AG04449 (cell line): ENCODE data around the gene MMS22L.

Experiments
- CTCF ChIA-PET: fragments of 350-600 bp; formaldehyde crosslinking; extraction: SDS; loops from one replicate; lab custom pipeline; 2021; ENCODE audit warnings: antibody characterized with exemption; lab: Yijun Ruan, JAX
- POLR2A ChIA-PET: fragments of 400-600, 350-600 bp; formaldehyde crosslinking; extraction: SDS; loops from one replicate; lab custom pipeline; 2020; ENCODE audit warnings: antibody characterized with exemption, inconsistent platforms; lab: Yijun Ruan, JAX
- DNase-seq: peaks from one replicate; pipeline ENCODE4 v3.0.0-alpha.2; 2010; ENCODE audit warnings: low read depth, low spot score
- H3K4me3 ChIP-seq: 2 replicates; pipeline ENCODE4 v1.5.1; 2011; ENCODE audit warnings: low read depth, mild to moderate bottlenecking, control low read depth, low read length
- CTCF ChIP-seq: IDR thresholded peaks from one replicate; pipeline ENCODE4 v1.5.1; 2011; ENCODE audit warnings: mild to moderate bottlenecking, moderate library complexity, low read length, control low read depth, inconsistent platforms; ENCODE audit not compliant: insufficient read depth; ENCODE audit errors: missing control alignments

MMS22L gene

GRCh38 chr6:97102145-97102790 lies 180.7 kb downstream of the MMS22L start:
- H3K4me3 ChIP-seq: no peak overlapping the region
- CTCF ChIA-PET: no interaction called here
- TF ChIP-seq CTCF: no peak
- no peak for DNase-seq
- POLR2A ChIA-PET: no interaction called here

- DNase-seq: no peak
- no peak overlapping the region for H3K4me3 ChIP-seq
- TF ChIP-seq CTCF: no peak
- ChIA-PET CTCF (no interaction called here), POLR2A (interaction anchor here (0.7 kb wide), 1 partner anchor 323 kb away, joined by 4 read pairs; no protein-coding TSS in a partner anchor)
Observed at GRCh38 chr6:97100696-97101095, 182.3 kb downstream of the MMS22L start.

DNA sequence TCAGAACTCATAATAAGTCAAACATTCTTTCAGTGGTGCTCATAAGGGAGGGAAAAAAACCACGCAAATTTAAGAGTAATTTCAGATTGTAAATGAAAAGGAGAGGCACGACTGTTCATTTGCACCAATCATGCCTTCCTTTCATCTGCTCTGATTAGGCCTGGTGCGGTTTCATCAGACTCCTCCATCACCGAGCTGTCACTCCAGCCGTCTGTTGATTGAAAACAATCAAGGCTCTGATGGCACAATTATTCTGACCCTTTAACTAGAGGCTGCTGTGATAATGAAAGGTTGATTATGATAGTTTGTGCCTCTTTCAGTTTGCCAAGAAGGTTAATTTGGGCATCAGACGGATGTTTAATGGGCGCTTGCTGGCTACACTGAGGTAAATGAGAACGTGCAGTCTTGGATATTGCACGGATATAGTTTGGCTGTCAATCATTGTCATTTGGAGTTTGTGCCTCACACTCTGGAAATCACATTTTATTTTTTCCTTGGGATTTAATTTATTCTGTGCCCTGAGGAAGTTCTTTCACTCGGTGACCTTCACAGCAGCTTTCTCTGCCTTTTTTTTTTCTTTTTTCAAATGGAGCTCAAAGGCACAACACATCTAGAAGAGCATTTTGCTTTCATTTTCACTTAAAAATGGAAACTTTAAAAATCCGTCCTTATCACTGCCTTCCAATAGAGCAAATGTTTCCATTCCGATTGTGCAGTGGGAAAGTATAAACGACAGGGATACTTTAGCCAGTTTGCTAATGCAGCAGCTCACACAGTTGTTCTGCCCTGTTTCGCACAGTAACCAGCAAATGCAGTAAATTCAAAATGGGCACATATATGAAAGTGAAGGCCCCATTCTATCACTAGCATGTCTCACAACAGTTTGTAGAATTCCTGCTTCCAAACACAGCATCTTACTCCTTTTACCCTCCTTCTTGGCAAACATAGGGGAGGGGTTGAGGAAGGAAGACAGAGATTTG lies 185.7 kb downstream of the MMS22L start:
- no peak for TF ChIP-seq CTCF

GRCh38 chr6:97095311-97095850 lies 187.6 kb downstream of the MMS22L start:
- H3K4me3 ChIP-seq: no peak overlapping the region
- DNase-seq: no peak
- no peak for TF ChIP-seq CTCF
- ChIA-PET POLR2A (no interaction called here), CTCF (no interaction called here)

More for the DNA sequence above, 185.7 kb downstream of the MMS22L start:
- no peak for DNase-seq
- ChIA-PET POLR2A (no interaction called here), CTCF (interaction anchor here (1.5 kb wide), 1 partner anchor 9 kb away, joined by 3 read pairs; no protein-coding TSS in a partner anchor)
- no peak overlapping the region for H3K4me3 ChIP-seq

DNA sequence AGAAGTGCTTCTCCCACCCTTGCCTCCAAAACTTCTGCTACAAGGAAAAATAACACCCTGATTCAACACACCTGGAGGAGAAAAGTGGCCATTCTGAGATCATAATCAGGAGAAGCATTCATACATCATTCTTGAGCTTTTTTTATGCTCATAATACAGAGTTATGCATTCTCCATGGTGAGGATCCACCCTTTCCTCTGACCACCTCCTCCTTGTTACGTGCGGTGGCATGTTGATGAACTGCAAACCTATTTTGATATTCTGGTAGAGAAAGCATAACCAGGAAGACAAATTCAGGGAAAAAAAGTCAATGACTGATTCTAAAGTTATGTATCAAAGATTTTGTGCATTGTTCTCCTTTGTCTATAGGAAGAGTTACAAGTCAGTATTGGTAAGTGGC lies 188.6 kb downstream of the MMS22L start:
- CTCF ChIA-PET: no interaction called here
- no peak overlapping the region for H3K4me3 ChIP-seq
- POLR2A ChIA-PET: no interaction called here
- no peak for TF ChIP-seq CTCF
- no peak for DNase-seq
